WTC11 (cell line): ENCODE measurements around the gene ATF3. TPM values are rescaled to one million over a fixed set of nuclear protein-coding genes. Genes with fewer than 3 reads are reported as not detected.
A peak's percentile ranks its signal among the peaks of the same experiment; 100 is the strongest.

Source experiments
- ATAC-seq: fragments of 200-7000 bp; cut with Tn5 transposase; 2 replicates; pipeline ENCODE4 v1.10.0; 2021; ENCODE audit warnings: mild to moderate bottlenecking, moderate library complexity
- CTCF ChIA-PET: fragments of 300-600 bp; sonication (Branson Sonifier 250); formaldehyde crosslinking; loops from one replicate; lab custom pipeline; 2021; ENCODE audit warnings: antibody characterized with exemption; lab: Charles Lee
- POLR2A ChIA-PET: fragments of 350-600 bp; sonication (Branson Sonifier 250); formaldehyde crosslinking; loops from one replicate; lab custom pipeline; 2021; ENCODE audit warnings: antibody characterized with exemption; lab: Charles Lee
- DNase-seq: peaks from one replicate; pipeline ENCODE4 v3.0.0; 2021; ENCODE audit warnings: low spot score
- H3K27ac Mint-ChIP-seq: 2 replicates; pipeline ENCODE4 v1.8.0; 2021; ENCODE audit warnings: mixed read lengths
- H3K27me3 Mint-ChIP-seq: 2 replicates; pipeline ENCODE4 v1.8.0; 2021; ENCODE audit warnings: low read depth, mild to moderate bottlenecking, moderate library complexity, mixed read lengths
- H3K36me3 Mint-ChIP-seq: 2 replicates; pipeline ENCODE4 v1.8.0; 2021; ENCODE audit warnings: mixed read lengths
- H3K4me1 Mint-ChIP-seq: 2 replicates; pipeline ENCODE4 v1.8.0; 2022; ENCODE audit warnings: mixed read lengths
- H3K4me3 Mint-ChIP-seq: 2 replicates; pipeline ENCODE4 v1.8.0; 2021; ENCODE audit warnings: mild to moderate bottlenecking, moderate library complexity, mixed read lengths
- H3K9me3 Mint-ChIP-seq: 2 replicates; pipeline ENCODE4 v1.8.0; 2021; ENCODE audit warnings: mixed read lengths
- ATF1 ChIP-seq: sonication (generic); formaldehyde crosslinking; IDR thresholded peaks from 2 replicates; pipeline ENCODE4 v1.8.1; 2023; ENCODE audit warnings: mild to moderate bottlenecking, moderate library complexity, missing genetic modification reagents
- CTCF ChIP-seq: fragments of 200-600 bp; IDR thresholded peaks from 2 replicates; pipeline ENCODE4 v1.8.0; 2022; ENCODE audit warnings: antibody characterized with exemption
- FOXP1 ChIP-seq: sonication (generic); formaldehyde crosslinking; IDR thresholded peaks from 2 replicates; pipeline ENCODE4 v1.8.0; 2022; ENCODE audit warnings: missing genetic modification reagents, mild to moderate bottlenecking, moderate library complexity, borderline replicate concordance
- FOXP4 ChIP-seq: sonication (generic); formaldehyde crosslinking; IDR thresholded peaks from 2 replicates; pipeline ENCODE4 v1.8.0; 2022; ENCODE audit warnings: mild to moderate bottlenecking, missing genetic modification reagents
- IRF1 ChIP-seq: sonication (generic); formaldehyde crosslinking; IDR thresholded peaks from 2 replicates; pipeline ENCODE4 v1.8.0; 2023; ENCODE audit warnings: missing genetic modification reagents
- IRF2 ChIP-seq: sonication (generic); formaldehyde crosslinking; IDR thresholded peaks from 2 replicates; pipeline ENCODE4 v1.8.0; 2022; ENCODE audit warnings: low read depth, missing genetic modification reagents, borderline replicate concordance
- JAZF1 ChIP-seq: fragments of 250-450 bp; sonication (Bioruptor Pico); IDR thresholded peaks from 2 replicates; pipeline ENCODE4 v1.9.0; 2021; ENCODE audit warnings: moderate library complexity, mild to moderate bottlenecking, inconsistent platforms
- NFYB ChIP-seq: sonication (generic); formaldehyde crosslinking; conservative IDR thresholded peaks from 2 replicates; pipeline ENCODE4 v1.8.0; 2022; ENCODE audit warnings: low read depth, missing genetic modification reagents
- OVOL2 ChIP-seq: fragments of 250-450 bp; sonication (Bioruptor Pico); IDR thresholded peaks from 2 replicates; pipeline ENCODE4 v1.9.0; 2021; ENCODE audit warnings: mild to moderate bottlenecking, borderline replicate concordance
- SOX15 ChIP-seq: fragments of 250-450 bp; sonication (Bioruptor Pico); IDR thresholded peaks from 2 replicates; pipeline ENCODE4 v1.9.0; 2021; ENCODE audit warnings: mild to moderate bottlenecking
- SP1 ChIP-seq: sonication (generic); formaldehyde crosslinking; conservative IDR thresholded peaks from 2 replicates; pipeline ENCODE4 v1.8.1; 2022; ENCODE audit warnings: missing genetic modification reagents
- ZNF416 ChIP-seq: fragments of 250-450 bp; sonication (Bioruptor Pico); IDR thresholded peaks from 2 replicates; pipeline ENCODE4 v1.9.0; 2021; ENCODE audit warnings: mild to moderate bottlenecking, inconsistent platforms
- ZNF532 ChIP-seq: fragments of 250-450 bp; sonication (Bioruptor Pico); IDR thresholded peaks from 2 replicates; pipeline ENCODE4 v1.9.0; 2021; ENCODE audit warnings: mild to moderate bottlenecking, borderline replicate concordance
- ZNF671 ChIP-seq: fragments of 250-450 bp; sonication (Bioruptor Pico); IDR thresholded peaks from 2 replicates; pipeline ENCODE4 v1.8.0; 2021; ENCODE audit warnings: mild to moderate bottlenecking
- ZSCAN18 ChIP-seq: fragments of 250-450 bp; sonication (Bioruptor Pico); IDR thresholded peaks from 2 replicates; pipeline ENCODE4 v2.1.2; 2022; ENCODE audit warnings: mild to moderate bottlenecking, moderate library complexity
- total RNA-seq: library from RNA; stranded (reverse); gene quantifications from 3 replicates; pipeline ENCODE4 v1.2.3, GENCODE V29; 2021

The ATF3 gene
- total RNA-seq, 1 experiment from 2014 or later: 19.4 TPM

GRCh38 chr1:212610575-212610967 is 2.0 kb downstream of the ATF3 start:
- POLR2A ChIA-PET: interaction anchor here (0.6 to 1.4 kb wide), 2 partner anchors 10 to 55 kb away, joined by 3 read pairs; no protein-coding TSS in a partner anchor
- peak overlapping the region; percentile 89 for H3K4me3 Mint-ChIP-seq
- ATAC-seq (no peak), DNase-seq (no peak)
- no peak overlapping the region for H3K27ac Mint-ChIP-seq
- TF ChIP-seq ZNF532 (CRISPR knock-in tag) (no peak), ZNF671 (CRISPR knock-in tag) (no peak), ATF1 (CRISPR knock-in tag) (no peak), ZNF416 (CRISPR knock-in tag) (no peak), ZSCAN18 (no peak)
- TF ChIP-seq, all 79 proteins: peak for 0
- Mint-ChIP-seq H3K36me3 (peaks cover 9% of the 10 kb centered on the region), H3K9me3 (no peaks in the 10 kb centered on the region), H3K4me1 (peaks cover 67% of the 10 kb centered on the region), H3K27me3 (peaks cover 44% of the 10 kb centered on the region)
- CTCF ChIA-PET: interaction anchor here (1.0 to 3.6 kb wide), 7 partner anchors 20 to 155 kb away, joined by 3 to 17 read pairs (median 5); no protein-coding TSS in a partner anchor

GRCh38 chr1:212611000-212611948 is 2.7 kb downstream of the ATF3 start:
- Mint-ChIP-seq H3K4me1 (peaks cover 60% of the 10 kb centered on the region), H3K36me3 (peaks cover 15% of the 10 kb centered on the region)
- CTCF ChIA-PET: interaction anchor here (0.8 to 3.6 kb wide), 10 partner anchors 19 to 156 kb away, joined by 3 to 17 read pairs (median 5); no protein-coding TSS in a partner anchor

GRCh38 chr1:212612041-212612961 is 3.7 kb downstream of the ATF3 start:
- H3K27me3 Mint-ChIP-seq: peaks cover 26% of the 10 kb centered on the region
- DNase-seq (no peak), ATAC-seq (no peak)
- CTCF ChIA-PET: interaction anchor here (0.8 to 3.6 kb wide), 7 partner anchors 18 to 157 kb away, joined by 3 to 17 read pairs (median 5); no protein-coding TSS in a partner anchor
- H3K4me3 Mint-ChIP-seq: peak overlapping the region; percentile 10; the same call in 1 of the 2 replicates
- H3K9me3 Mint-ChIP-seq: no peaks in the 10 kb centered on the region
- H3K36me3 Mint-ChIP-seq: peaks cover 22% of the 10 kb centered on the region
- no peak overlapping the region for H3K27ac Mint-ChIP-seq
- peaks cover 53% of the 10 kb centered on the region for H3K4me1 Mint-ChIP-seq
- POLR2A ChIA-PET: interaction anchor here (1.6 kb wide), 1 partner anchor 97 kb away, joined by 3 read pairs; no protein-coding TSS in a partner anchor
- TF ChIP-seq CTCF (no peak), ZSCAN18 (no peak), SOX15 (CRISPR knock-in tag) (no peak), ZNF671 (CRISPR knock-in tag) (no peak), JAZF1 (CRISPR knock-in tag) (no peak), IRF1 (no peak), NFYB (CRISPR knock-in tag) (no peak), OVOL2 (CRISPR knock-in tag) (no peak), FOXP4 (CRISPR knock-in tag) (no peak), IRF2 (CRISPR knock-in tag) (no peak)

More at GRCh38 chr1:212611000-212611948, 2.7 kb downstream of the ATF3 start:
- Mint-ChIP-seq H3K4me3 (peak overlapping the region; percentile 89), H3K9me3 (no peaks in the 10 kb centered on the region), H3K27ac (peak overlapping the region; percentile 83; the same call in 1 of the 2 replicates), H3K27me3 (peaks cover 37% of the 10 kb centered on the region)
- TF ChIP-seq SP1 (CRISPR knock-in tag) (0 out of 2 replicates have a peak, but pooled peaks have one; percentile 18), FOXP1 (CRISPR knock-in tag) (no peak)
- ATAC-seq (no peak), DNase-seq (no peak)
- POLR2A ChIA-PET: interaction anchor here (0.6 to 1.6 kb wide), 3 partner anchors 9 to 96 kb away, joined by 3 read pairs; no protein-coding TSS in a partner anchor
